22Rv1 (cell line): ENCODE data around the gene CUEDC1.

Source experiments
- CTCF ChIP-seq: fragments of 450-650 bp; IDR thresholded peaks from 2 replicates; pipeline ENCODE4 v1.5.1; 2017; ENCODE audit warnings: mild to moderate bottlenecking
- ZFX ChIP-seq: fragments of 450-650 bp; IDR thresholded peaks from 2 replicates; pipeline ENCODE4 v1.6.1; 2017; ENCODE audit warnings: antibody characterized with exemption, borderline replicate concordance

GRCh38 chr17:57948555-57949420 lies 6.4 kb downstream of the CUEDC1 start:
- TF ChIP-seq ZFX = no peak
- no peak for TF ChIP-seq CTCF
